ENCODE measurements around the gene PRRT1B. TPM values are rescaled to one million over a fixed set of nuclear protein-coding genes. Genes with fewer than 3 reads are reported as not detected.
A peak's percentile ranks its signal among the peaks of the same experiment; 100 is the strongest.

PRRT1B gene
- total and polyA plus RNA-seq, 2 of the 4 experiments (the other 2 are of a cell fraction) = not detected

DNA sequence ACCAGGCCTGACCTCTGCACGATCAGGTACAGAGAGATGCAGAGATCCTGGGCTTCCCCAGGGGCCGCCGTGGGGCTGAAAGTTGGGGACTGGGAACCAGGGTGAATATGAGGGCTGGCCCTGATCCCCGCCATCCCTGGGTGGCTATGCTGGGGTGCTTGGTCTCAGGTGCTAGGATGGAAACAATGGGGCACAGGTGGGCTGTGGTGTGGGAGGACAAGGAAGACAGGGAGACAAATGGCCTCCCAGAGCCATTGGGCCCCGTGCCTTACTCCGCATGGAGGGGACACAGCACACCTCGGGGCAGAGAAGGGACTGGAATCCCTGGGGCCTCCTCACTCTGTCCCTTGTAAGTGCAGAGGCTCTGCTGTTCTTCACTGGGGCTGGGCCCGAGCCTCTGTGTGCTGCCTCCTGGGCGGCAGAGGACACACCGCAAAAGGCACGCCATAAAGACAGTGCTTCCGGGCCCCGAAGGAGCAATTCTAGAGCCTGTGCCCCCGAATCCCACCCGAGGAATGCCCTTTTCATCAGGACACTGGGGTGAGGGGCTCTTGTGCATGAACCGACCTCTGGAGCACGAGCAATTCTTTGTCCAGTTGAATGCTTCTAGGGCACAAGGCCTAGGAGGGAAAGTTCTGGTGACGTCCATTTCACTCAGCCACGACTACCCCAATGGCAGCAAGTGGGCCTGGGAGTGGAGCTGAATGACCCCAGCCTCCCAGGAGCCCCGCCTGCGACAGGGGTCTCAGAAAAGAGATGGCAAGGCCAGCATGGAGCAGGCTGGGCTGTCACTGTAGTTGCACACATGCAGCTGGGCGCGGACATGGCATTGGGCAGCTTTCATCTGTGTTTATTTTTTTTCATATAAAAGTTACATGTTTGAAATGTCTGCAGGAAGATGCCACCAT lies 30.9 kb downstream of the PRRT1B start:
- Histone ChIP-seq H2BK15ac (ENCODE audit: low read depth, low read length) (no peak overlapping the region), H3K4ac (ENCODE audit: low read depth, low read length) (no peak overlapping the region), H3K4me3 (ENCODE audit: insufficient read depth, low read depth, low read length) (no peak overlapping the region), H3K9ac (ENCODE audit: low read depth, low read length) (no peak overlapping the region), H3K27me3 (ENCODE audit: control insufficient read depth, insufficient read depth, low read length) (no peaks in the 10 kb centered on the region), H3K4me2 (ENCODE audit: low read depth, low read length) (no peak overlapping the region), H4K5ac (ENCODE audit: low read depth, low read length) (no peak overlapping the region), H3K27ac (ENCODE audit: insufficient read depth, low read length) (no peak overlapping the region), H2BK5ac (ENCODE audit: low read depth, low read length, poor library complexity, severe bottlenecking) (no peak overlapping the region), H3K14ac (replicated peaks; ENCODE audit: low read depth, low read length) (no peak overlapping the region), H3K9me1 (ENCODE audit: insufficient read depth, low read length) (0 out of 2 replicates have a peak, but pooled peaks cover 3% of the 10 kb centered on the region), H2BK20ac (ENCODE audit: low read depth, low read length) (no peak overlapping the region), H3K4me1 (ENCODE audit: control insufficient read depth, insufficient read depth, low read length) (no peaks in the 10 kb centered on the region), H3K9me3 (ENCODE audit: control insufficient read depth, insufficient read depth, low read length) (no peaks in the 10 kb centered on the region), H2BK120ac (ENCODE audit: low read depth, low read length) (no peak overlapping the region), H3K56ac (ENCODE audit: extremely low read depth, insufficient read depth, low read length) (no peak overlapping the region), H3K23ac (ENCODE audit: low read depth, low read length) (no peak overlapping the region), H4K8ac (ENCODE audit: low read depth in 2 of 2, low read length in 2 of 2) (no peak overlapping the region), H2AK5ac (ENCODE audit: low read depth, low read length) (no peak overlapping the region), H2AFZ (replicated peaks; ENCODE audit: low read length, poor library complexity) (no peak overlapping the region), H4K20me1 (ENCODE audit: insufficient read depth, low read length) (no peaks in the 10 kb centered on the region), H2AK9ac (replicated peaks; ENCODE audit: low read depth, low read length, poor library complexity) (peak overlapping the region; percentile 50), H3K18ac (ENCODE audit: low read depth, low read length) (no peak overlapping the region), H4K91ac (ENCODE audit: insufficient read depth, low read depth, low read length) (no peak overlapping the region), H3K36me3 (ENCODE audit: control insufficient read depth, insufficient read depth, low read length) (peaks cover 37% of the 10 kb centered on the region), H3K79me1 (ENCODE audit: low read depth in 1 of 2, low read length in 2 of 2) (no peaks in the 10 kb centered on the region)
- 95% methylated on average over 13 of the region's 23 CpGs; no CpG with 5 or more reads in 1 of the 2 experiments for WGBS, 2 experiments (ENCODE audit: extremely low coverage in 2 of 2, insufficient read length in 1 of 2)
- DNase-seq = no peak
- intact Hi-C loops (cut with micrococcal nuclease) (no loop called here), in situ Hi-C loops (cut with MboI; ENCODE audit: low sequenced_read_pairs) (loop anchor here (25.0 kb wide), 1 partner anchor 686 kb away; no protein-coding TSS in a partner anchor), dilution Hi-C loops (cut with HindIII; ENCODE audit: low sequenced_read_pairs, unreplicated experiment) (no loop called here)
- CTCF ChIA-PET = no interaction called here
- no peak for ATAC-seq (ENCODE audit: low read depth)
- POLR2A ChIA-PET (ENCODE audit: unreplicated experiment) = no interaction called here
- TF ChIP-seq, protein P1, sequence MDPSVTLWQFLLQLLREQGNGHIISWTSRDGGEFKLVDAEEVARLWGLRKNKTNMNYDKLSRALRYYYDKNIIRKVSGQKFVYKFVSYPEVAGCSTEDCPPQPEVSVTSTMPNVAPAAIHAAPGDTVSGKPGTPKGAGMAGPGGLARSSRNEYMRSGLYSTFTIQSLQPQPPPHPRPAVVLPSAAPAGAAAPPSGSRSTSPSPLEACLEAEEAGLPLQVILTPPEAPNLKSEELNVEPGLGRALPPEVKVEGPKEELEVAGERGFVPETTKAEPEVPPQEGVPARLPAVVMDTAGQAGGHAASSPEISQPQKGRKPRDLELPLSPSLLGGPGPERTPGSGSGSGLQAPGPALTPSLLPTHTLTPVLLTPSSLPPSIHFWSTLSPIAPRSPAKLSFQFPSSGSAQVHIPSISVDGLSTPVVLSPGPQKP (IDR thresholded peaks at IDR 0.05; ENCODE audit: borderline replicate concordance, low read depth, low read length) = no peak
- no peak for TF ChIP-seq CEBPB (IDR thresholded peaks at IDR 0.05; ENCODE audit: low read depth, low read length)
- TF ChIP-seq RAD21 (IDR thresholded peaks at IDR 0.05; ENCODE audit: low read length) = no peak
- no peak for TF ChIP-seq SMC3 (IDR thresholded peaks at IDR 0.05; ENCODE audit: low read depth, low read length)
- no peak for TF ChIP-seq BHLHE40 (IDR thresholded peaks at IDR 0.05; ENCODE audit: low read depth, low read length)
- no peak for TF ChIP-seq POLR2A (IDR thresholded peaks at IDR 0.05; ENCODE audit: low read depth, low read length)
- TF ChIP-seq CHD1 (IDR thresholded peaks at IDR 0.05; ENCODE audit: low read depth, low read length) = no peak
- TF ChIP-seq, protein P2, sequence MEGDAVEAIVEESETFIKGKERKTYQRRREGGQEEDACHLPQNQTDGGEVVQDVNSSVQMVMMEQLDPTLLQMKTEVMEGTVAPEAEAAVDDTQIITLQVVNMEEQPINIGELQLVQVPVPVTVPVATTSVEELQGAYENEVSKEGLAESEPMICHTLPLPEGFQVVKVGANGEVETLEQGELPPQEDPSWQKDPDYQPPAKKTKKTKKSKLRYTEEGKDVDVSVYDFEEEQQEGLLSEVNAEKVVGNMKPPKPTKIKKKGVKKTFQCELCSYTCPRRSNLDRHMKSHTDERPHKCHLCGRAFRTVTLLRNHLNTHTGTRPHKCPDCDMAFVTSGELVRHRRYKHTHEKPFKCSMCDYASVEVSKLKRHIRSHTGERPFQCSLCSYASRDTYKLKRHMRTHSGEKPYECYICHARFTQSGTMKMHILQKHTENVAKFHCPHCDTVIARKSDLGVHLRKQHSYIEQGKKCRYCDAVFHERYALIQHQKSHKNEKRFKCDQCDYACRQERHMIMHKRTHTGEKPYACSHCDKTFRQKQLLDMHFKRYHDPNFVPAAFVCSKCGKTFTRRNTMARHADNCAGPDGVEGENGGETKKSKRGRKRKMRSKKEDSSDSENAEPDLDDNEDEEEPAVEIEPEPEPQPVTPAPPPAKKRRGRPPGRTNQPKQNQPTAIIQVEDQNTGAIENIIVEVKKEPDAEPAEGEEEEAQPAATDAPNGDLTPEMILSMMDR (conservative IDR thresholded peaks at IDR 0.05; ENCODE audit: low read depth, low read length) = no peak
- TF ChIP-seq MAFK (IDR thresholded peaks at IDR 0.05; ENCODE audit: low read depth, low read length) = no peak
- no peak for TF ChIP-seq MXI1 (IDR thresholded peaks at IDR 0.05; ENCODE audit: borderline replicate concordance, low read depth, low read length)
- TF ChIP-seq, protein P3, sequence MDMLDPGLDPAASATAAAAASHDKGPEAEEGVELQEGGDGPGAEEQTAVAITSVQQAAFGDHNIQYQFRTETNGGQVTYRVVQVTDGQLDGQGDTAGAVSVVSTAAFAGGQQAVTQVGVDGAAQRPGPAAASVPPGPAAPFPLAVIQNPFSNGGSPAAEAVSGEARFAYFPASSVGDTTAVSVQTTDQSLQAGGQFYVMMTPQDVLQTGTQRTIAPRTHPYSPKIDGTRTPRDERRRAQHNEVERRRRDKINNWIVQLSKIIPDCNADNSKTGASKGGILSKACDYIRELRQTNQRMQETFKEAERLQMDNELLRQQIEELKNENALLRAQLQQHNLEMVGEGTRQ (IDR thresholded peaks at IDR 0.05; ENCODE audit: low read depth, low read length) = no peak
- TF ChIP-seq MAZ (IDR thresholded peaks at IDR 0.05; ENCODE audit: borderline replicate concordance, low read depth, low read length) = no peak
- BruUV-seq (replicated peaks) = no TSS peak

Data from IMR-90 (cell line).